Gastroesophageal sphincter (tissue), 4 donors: ENCODE results near the gene TBC1D14. TPM values are rescaled to one million over a fixed set of nuclear protein-coding genes. Genes with fewer than 3 reads are reported as not detected.

Experiments used
- ATAC-seq: fragments of 150-250 bp; one replicate; pipeline ENCODE4 v1.9.1; 2016; ENCODE audit warnings: mild to moderate bottlenecking, moderate library complexity
- H3K27ac ChIP-seq, 4 donors: fragments of 200-600 bp; sonication (generic) in 3 of 4; 1 replicate in 3 of 4; 2 replicates in 1 of 4; pipeline ENCODE4 v1.5.1; 2016 to 2019
- H3K27me3 ChIP-seq: fragments of 200-600 bp; sonication (generic); one replicate; pipeline ENCODE4 v1.5.1; 2019
- H3K36me3 ChIP-seq, 2 donors: fragments of 200-600 bp; sonication (generic); one replicate each; pipeline ENCODE4 v1.5.1; 2019; ENCODE audit warnings: control low read depth in 1 of 2
- H3K4me1 ChIP-seq, 3 donors: fragments of 200-600 bp; sonication (generic); 1 replicate in 2 of 3; 2 replicates in 1 of 3; pipeline ENCODE4 v1.5.1; 2016 to 2019; ENCODE audit warnings: control low read depth in 2 of 3
- H3K4me3 ChIP-seq, 2 donors: fragments of 200-600 bp; sonication (generic); one replicate each; pipeline ENCODE4 v1.5.1; 2019; ENCODE audit warnings: mild to moderate bottlenecking in 1 of 2, moderate library complexity in 1 of 2
- H3K9me3 ChIP-seq, 3 donors: fragments of 200-600 bp; sonication (generic); one replicate each; pipeline ENCODE4 v1.5.1; 2017 to 2019; ENCODE audit warnings: control low read depth in 2 of 3
- EP300 ChIP-seq: sonication (generic); formaldehyde crosslinking; IDR thresholded peaks from one replicate; pipeline ENCODE4 v1.6.1; 2017; ENCODE audit warnings: antibody characterized with exemption, mild to moderate bottlenecking
- POLR2A ChIP-seq, 2 donors: fragments of 450-650 bp; IDR thresholded peaks; one replicate each; pipeline ENCODE4 v1.6.1; 2017; ENCODE audit warnings: antibody characterized with exemption in 2 of 2, mild to moderate bottlenecking in 2 of 2, moderate library complexity in 1 of 2
- POLR2AphosphoS5 ChIP-seq: sonication (generic); formaldehyde crosslinking; IDR thresholded peaks from one replicate; pipeline ENCODE4 v1.6.1; 2017; ENCODE audit warnings: antibody characterized with exemption
- WGBS, 2 donors: methylation state at CpG; one replicate each; pipeline ENCODE4 v1.1.5; 2018; ENCODE audit warnings: low coverage in 1 of 2; 5-methylcytosine and 5-hydroxymethylcytosine counted together
- total RNA-seq, 4 donors: library from RNA; depleted of rRNA; stranded (reverse); fragments of >200 nt; gene quantifications; one replicate each; pipeline ENCODE4 v1.1.0, GENCODE V29; 2016
- TF ChIP-seq, protein P1 (sequence below), 4 experiments: fragments of 200-600 bp in 2 of 4; fragments of 450-650 bp in 2 of 4; sonication (generic) in 1 of 4; IDR thresholded peaks; one replicate each; pipeline ENCODE4 v1.5.1; 2017 to 2019; ENCODE audit warnings: antibody characterized with exemption in 4 of 4, mild to moderate bottlenecking in 2 of 4, moderate library complexity in 2 of 4

Gene TBC1D14
- total RNA-seq, 4 donors from 2014 or later = 42.5 to 54.2 (median 45.0) TPM

DNA sequence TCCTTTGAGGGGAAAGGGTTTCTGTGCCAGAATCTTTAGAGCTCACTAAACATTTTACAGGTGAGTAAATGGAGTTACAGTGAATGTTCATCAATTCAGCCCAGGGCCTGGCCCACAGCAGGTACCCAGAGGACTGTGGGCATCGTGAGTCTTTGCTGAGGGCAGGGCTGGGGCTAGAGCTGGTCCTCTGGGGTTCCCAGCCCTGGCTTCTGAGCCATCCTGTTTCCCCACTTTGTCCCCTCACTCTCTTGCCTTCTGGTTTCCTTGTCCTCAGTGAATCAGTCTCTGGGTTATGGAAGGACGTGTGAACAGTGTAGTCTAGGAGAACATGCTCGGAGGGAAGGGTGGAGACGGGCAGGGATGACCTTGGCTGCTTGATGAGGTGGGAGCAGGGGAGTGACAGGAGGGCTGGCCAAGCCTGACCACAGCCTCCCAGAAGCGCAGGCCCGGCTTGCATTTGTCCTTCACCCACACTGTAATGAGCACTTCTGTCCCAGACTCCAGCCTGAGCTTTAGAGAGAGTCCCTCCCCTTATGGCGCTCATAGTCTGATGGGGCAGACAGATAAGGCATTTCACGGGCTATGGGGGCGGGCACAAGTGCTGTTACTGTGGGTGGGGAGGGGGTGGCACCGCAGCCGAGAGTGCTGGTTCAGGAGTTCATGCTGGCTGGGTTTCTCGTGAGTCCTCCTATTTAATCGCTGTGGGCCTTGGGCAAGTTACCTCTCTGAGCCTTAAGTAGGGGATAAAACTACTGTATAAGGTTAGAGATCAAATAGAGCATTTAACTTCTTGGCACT is 17.3 kb downstream of the TBC1D14 start:
- no peak for TF ChIP-seq EP300
- Histone ChIP-seq H3K4me1 (peaks cover 0 to 40% (median 0%) of the 10 kb centered on the region in 3 donors), H3K9me3 (no peaks in the 10 kb centered on the region), H3K36me3 (peaks cover 0 to 32% of the 10 kb centered on the region in 2 donors), H3K27ac (peak overlapping the region in 2 of 4 donors; percentile 43 to 54), H3K27me3 (no peaks in the 10 kb centered on the region), H3K4me3 (no peak overlapping the region)
- peak; percentile 20 for ATAC-seq
- 56 to 80% methylated on average over 1 to 8 of the region's 13 CpGs for WGBS, 2 donors

DNA sequence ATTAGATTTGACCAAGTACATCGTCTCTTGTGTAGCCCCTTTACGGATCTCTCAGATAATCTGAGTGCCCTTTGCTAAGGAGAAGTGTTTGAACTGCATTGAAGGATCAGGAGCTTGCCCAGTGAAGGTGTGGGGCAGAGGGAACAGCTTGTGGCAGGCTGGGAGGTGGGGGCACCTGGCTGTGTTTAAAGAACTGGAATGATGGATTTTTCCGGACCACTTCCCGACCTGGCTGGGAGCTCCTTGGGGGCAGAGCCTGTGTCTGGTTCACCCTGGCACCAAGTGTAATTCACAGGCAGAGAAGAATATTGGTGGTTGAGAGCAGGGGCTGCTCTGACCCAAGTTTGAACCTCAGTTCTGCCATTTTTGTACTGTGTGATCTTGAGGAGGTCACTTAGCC is 18.5 kb downstream of the TBC1D14 start:
- 82 to 96% methylated on average over 2 to 4 of the region's 4 CpGs for WGBS, 2 donors
- Histone ChIP-seq H3K27me3 (no peaks in the 10 kb centered on the region), H3K4me3 (no peak overlapping the region), H3K27ac (no peak overlapping the region), H3K4me1 (peaks cover 0 to 40% (median 0%) of the 10 kb centered on the region in 3 donors), H3K9me3 (no peaks in the 10 kb centered on the region), H3K36me3 (peaks cover 0 to 32% of the 10 kb centered on the region in 2 donors)
- ATAC-seq = no peak
- TF ChIP-seq POLR2AphosphoS5 (no peak), POLR2A (IDR thresholded peaks at IDR 0.05) (no peak), EP300 (no peak)
- TF ChIP-seq, protein P1, sequence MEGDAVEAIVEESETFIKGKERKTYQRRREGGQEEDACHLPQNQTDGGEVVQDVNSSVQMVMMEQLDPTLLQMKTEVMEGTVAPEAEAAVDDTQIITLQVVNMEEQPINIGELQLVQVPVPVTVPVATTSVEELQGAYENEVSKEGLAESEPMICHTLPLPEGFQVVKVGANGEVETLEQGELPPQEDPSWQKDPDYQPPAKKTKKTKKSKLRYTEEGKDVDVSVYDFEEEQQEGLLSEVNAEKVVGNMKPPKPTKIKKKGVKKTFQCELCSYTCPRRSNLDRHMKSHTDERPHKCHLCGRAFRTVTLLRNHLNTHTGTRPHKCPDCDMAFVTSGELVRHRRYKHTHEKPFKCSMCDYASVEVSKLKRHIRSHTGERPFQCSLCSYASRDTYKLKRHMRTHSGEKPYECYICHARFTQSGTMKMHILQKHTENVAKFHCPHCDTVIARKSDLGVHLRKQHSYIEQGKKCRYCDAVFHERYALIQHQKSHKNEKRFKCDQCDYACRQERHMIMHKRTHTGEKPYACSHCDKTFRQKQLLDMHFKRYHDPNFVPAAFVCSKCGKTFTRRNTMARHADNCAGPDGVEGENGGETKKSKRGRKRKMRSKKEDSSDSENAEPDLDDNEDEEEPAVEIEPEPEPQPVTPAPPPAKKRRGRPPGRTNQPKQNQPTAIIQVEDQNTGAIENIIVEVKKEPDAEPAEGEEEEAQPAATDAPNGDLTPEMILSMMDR (IDR thresholded peaks at IDR 0.05) = no peak

DNA sequence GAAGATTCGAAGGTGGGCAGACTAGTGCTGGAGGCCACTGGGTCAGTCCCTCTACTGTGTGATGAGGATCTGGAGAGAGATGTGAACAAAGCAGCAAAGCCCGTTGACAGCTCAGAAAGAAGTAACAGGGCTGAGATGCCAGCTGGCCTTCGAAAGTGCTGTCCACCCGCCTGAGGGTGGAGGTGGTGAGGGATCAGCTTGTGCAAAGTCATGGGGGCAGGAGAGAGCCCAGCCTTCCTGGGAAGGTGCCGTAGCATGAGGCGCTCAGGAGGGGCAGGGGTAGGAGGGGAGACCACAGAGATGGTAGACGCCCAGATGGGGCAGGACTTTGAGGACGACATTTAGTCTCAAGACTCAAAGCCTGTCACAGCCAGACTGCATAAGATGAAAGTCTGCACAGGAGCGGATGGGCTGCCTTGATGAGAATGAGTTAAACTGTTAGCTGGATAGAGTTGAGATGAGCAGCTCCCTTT is 19.7 kb downstream of the TBC1D14 start:
- Histone ChIP-seq H3K4me1 (peaks cover 0 to 40% (median 0%) of the 10 kb centered on the region in 3 donors), H3K4me3 (no peak overlapping the region), H3K27ac (peak overlapping the region in 1 of 4 donors; percentile 18), H3K36me3 (peaks cover 0 to 19% of the 10 kb centered on the region in 2 donors), H3K27me3 (no peaks in the 10 kb centered on the region), H3K9me3 (no peaks in the 10 kb centered on the region)
- 72 to 84% methylated on average over 8 to 9 of the region's 9 CpGs for WGBS, 2 donors
- ATAC-seq = no peak
- TF ChIP-seq POLR2A (IDR thresholded peaks at IDR 0.05) = no peak
- no peak for TF ChIP-seq EP300
- TF ChIP-seq, protein P1 (IDR thresholded peaks at IDR 0.05) = no peak
- TF ChIP-seq POLR2AphosphoS5 = no peak

DNA sequence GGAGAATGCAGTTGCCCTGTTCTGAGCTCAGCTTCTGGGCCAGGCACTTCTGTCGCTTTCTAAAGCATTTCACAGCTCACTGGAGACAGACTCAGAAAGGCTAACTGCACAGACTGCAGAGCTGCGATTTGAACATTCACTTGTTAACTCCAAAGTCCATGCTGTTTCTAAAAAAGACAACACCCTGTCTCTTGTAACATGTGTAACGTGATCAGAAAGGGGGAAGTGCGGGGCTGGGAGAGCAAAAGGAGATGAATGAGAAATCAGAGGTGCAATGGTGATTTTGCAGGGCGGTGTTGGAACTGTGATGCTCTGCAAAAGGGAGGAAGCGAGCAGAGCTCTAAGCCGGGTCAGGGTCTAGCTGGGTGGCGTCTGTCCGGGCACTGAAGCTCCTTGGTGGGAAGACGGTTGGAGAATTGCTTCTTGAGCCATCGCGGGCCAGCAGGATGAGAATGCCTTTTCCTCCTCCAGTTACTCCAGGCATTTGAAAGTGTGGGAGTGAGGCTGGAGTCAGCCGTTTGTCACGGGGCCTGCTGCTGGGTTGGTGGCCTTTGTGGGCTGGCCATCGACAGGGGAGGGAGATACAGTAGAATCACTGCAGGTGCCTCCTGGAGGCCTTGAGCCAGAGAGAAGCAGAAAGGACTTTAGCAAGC is 20.3 kb downstream of the TBC1D14 start:
- H3K9me3 ChIP-seq = no peaks in the 10 kb centered on the region
- H3K36me3 ChIP-seq = peaks cover 0 to 13% of the 10 kb centered on the region in 2 donors
- no peak overlapping the region for H3K4me3 ChIP-seq
- no peak for ATAC-seq
- 59 to 83% methylated on average over 7 to 9 of the region's 15 CpGs for WGBS, 2 donors
- peak overlapping the region in 1 of 4 donors; percentile 18 for H3K27ac ChIP-seq
- peaks cover 0 to 40% (median 0%) of the 10 kb centered on the region in 3 donors for H3K4me1 ChIP-seq
- TF ChIP-seq, protein P1 (IDR thresholded peaks at IDR 0.05) = no peak
- no peak for TF ChIP-seq POLR2A (IDR thresholded peaks at IDR 0.05)
- no peak for TF ChIP-seq EP300
- TF ChIP-seq POLR2AphosphoS5 = no peak
- H3K27me3 ChIP-seq = no peaks in the 10 kb centered on the region

DNA sequence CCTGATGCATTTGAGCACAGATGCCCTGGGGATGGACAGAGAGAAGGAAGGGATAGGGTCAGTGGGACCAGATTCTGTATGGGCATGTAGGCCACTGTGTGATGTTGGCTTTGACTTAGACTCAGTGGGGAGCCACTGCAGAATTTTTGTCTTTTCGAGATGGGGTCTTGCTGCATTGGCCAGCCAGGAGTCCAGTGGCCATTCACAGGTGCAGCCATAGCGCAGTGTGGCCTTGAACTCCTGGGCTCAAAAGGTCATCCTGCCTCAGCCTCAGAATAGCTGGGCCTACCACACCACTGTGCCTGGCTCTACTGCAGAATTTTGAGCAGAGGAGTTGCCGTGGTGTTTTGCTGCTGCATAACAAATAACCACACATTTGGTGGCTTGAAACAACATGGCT is 22.8 kb downstream of the TBC1D14 start:
- H3K9me3 ChIP-seq = no peaks in the 10 kb centered on the region
- no peak overlapping the region for H3K27ac ChIP-seq
- no peak overlapping the region for H3K4me3 ChIP-seq
- WGBS, 2 donors = 90 to 100% methylated on average over 2 of the region's 3 CpGs
- H3K4me1 ChIP-seq = peaks cover 0 to 31% (median 0%) of the 10 kb centered on the region in 3 donors
- TF ChIP-seq, protein P1 (IDR thresholded peaks at IDR 0.05) = no peak
- no peak for TF ChIP-seq EP300
- no peak for TF ChIP-seq POLR2AphosphoS5
- TF ChIP-seq POLR2A (IDR thresholded peaks at IDR 0.05) = no peak
- ATAC-seq = no peak
- no peaks in the 10 kb centered on the region for H3K27me3 ChIP-seq
- H3K36me3 ChIP-seq = no peaks in the 10 kb centered on the region
